Mononuclear cell (primary cell): ENCODE results near the gene AP3S2. TPM values are rescaled to one million over a fixed set of nuclear protein-coding genes. Genes with fewer than 3 reads are reported as not detected.
"Not testable (repeated sequence)": the region's sequence is repeated elsewhere in the genome, so short reads cannot be mapped to it uniquely, and the experiment has no call there.

Experiments used
- H3K27me3 ChIP-seq: 2 replicates; pipeline ENCODE4 v1.6.0; 2011; ENCODE audit warnings: low read length, control low read depth; ENCODE audit not compliant: insufficient read depth
- H3K4me1 ChIP-seq: 2 replicates; pipeline ENCODE4 v1.5.1; 2011; ENCODE audit warnings: mild to moderate bottlenecking, low read length, control low read depth; ENCODE audit not compliant: insufficient read depth
- H3K4me3 ChIP-seq: 2 replicates; pipeline ENCODE4 v1.5.1; 2011; ENCODE audit warnings: mild to moderate bottlenecking, low read length, moderate library complexity
- H3K9me3 ChIP-seq: 2 replicates; pipeline ENCODE4 v1.5.1; 2011; ENCODE audit warnings: low read depth, mild to moderate bottlenecking, control low read depth, low read length
- total RNA-seq: library from RNA; depleted of rRNA; stranded (reverse); fragments of >200 nt; gene quantifications from one replicate; pipeline ENCODE4 v1.2.3, GENCODE V29; 2012

The AP3S2 gene
- total RNA-seq, 1 donor = 38.9 TPM

DNA sequence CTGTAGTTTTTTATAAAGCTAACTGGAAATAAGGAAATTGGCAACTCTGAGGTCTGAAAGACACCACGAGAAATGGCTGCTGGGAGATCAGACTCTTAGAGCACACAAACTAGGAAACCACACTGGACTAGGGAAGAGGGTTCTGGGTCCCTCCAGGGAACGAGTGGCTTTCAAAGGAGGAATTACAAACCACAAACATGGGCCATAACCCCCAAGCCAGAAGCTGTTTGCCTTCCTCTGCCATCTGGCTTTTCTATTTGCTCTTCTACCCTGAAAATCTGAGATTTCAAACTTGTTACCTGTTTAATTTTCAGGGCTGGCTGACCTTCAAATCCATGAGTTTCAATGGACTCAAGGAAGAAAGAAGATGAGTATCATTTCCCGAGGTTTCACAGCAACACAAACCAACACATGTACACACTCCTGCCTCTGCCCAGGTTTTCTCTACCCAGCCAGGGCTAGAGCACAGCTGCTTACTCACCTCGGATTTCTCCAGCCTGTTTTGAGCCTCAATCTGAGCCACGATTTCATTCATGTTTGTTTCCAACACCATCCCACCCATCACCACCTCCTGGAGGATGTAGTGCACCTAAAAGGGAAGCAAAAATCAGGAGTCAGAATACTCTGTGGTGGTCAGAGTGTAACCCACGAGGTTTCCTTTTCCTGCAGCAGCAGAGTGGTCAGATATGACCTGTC, 56.5 kb downstream of the AP3S2 start:
- no peak overlapping the region for H3K4me3 ChIP-seq
- peaks cover 72% of the 10 kb centered on the region for H3K4me1 ChIP-seq

DNA sequence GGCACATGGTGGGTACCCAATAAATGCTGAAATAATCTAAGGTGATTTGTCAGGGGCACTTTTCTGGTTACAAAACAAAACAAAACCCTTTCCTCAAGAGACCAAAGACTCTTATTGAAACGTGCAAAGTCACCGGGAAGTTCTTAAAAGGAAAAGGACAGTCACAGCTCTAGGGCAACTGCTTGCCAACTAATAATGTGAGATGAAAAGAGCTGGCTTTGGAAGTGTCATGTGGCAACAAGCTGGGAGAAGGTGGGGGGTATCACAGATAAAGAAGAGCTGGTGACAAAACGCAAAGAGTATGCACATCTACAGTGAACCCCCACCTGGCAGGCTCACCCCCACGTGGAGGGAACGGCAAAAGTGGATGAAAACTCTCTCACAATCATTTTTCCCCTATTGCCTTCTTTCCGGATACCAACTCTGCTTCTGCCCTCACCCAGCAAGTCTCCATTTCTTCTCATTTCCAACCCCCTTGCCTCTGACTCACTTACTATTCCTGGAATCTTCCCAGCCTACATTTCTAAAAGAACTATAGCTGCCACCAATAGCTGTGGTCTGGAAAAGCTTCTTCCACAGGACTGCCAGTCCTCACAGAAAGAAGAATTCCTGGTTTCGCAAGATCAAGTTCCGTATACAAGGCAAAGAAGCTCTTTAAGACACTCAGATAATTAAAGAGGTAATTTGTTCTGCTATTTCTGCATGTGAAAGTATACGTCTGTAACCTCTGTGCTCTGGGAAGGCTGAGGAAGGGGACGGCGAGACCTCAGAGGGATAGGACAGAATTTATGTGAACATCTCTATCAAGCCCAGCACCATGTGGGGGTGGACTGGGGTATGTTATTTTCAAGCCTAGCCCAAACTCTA, 57.3 kb downstream of the AP3S2 start:
- Histone ChIP-seq H3K4me3 (no peak overlapping the region), H3K9me3 (no peaks in the 10 kb centered on the region), H3K27me3 (no peaks in the 10 kb centered on the region), H3K4me1 (peaks cover 70% of the 10 kb centered on the region)

More for the DNA sequence above, 56.5 kb downstream of the AP3S2 start:
- Histone ChIP-seq H3K9me3 (no peaks in the 10 kb centered on the region), H3K27me3 (no peaks in the 10 kb centered on the region)

GRCh38 chr15:89835176-89835564, 58.6 kb downstream of the AP3S2 start:
- no peaks in the 10 kb centered on the region for H3K9me3 ChIP-seq
- peaks cover 64% of the 10 kb centered on the region for H3K4me1 ChIP-seq
- no peaks in the 10 kb centered on the region for H3K27me3 ChIP-seq
- no peak overlapping the region for H3K4me3 ChIP-seq

- peaks cover 58% of the 10 kb centered on the region for H3K4me1 ChIP-seq
- H3K27me3 ChIP-seq, H3K4me3 ChIP-seq, H3K9me3 ChIP-seq: not testable (repeated sequence)
Observed at GRCh38 chr15:89834465-89835175, 59.2 kb downstream of the AP3S2 start.

- Histone ChIP-seq H3K27me3 (no peaks in the 10 kb centered on the region), H3K9me3 (no peaks in the 10 kb centered on the region), H3K4me1 (peaks cover 58% of the 10 kb centered on the region), H3K4me3 (no peak overlapping the region)
Observed at GRCh38 chr15:89833966-89834365, 59.8 kb downstream of the AP3S2 start.

DNA sequence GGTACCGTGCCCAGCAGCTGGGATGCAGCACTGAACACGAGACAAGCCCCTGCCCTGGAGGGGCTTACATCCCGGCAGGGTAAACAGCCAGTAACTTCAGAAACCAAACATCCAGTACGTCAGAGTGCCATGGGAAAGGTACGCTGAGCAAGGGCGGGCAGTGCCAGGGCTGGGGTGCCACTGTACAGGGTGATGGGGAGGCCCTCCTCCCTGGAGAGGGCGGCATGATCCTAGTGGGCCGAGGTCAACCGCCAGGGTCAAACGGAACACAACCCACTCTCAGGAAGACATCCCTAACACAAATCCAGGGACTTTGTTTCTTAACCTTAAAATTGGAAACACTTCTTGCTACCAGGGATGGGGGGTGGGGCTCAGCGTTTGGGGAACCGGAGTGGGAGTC, 63.2 kb downstream of the AP3S2 start:
- H3K4me3 ChIP-seq = no peak overlapping the region
- peaks cover 56% of the 10 kb centered on the region for H3K4me1 ChIP-seq
- H3K9me3 ChIP-seq = no peaks in the 10 kb centered on the region
- no peaks in the 10 kb centered on the region for H3K27me3 ChIP-seq

DNA sequence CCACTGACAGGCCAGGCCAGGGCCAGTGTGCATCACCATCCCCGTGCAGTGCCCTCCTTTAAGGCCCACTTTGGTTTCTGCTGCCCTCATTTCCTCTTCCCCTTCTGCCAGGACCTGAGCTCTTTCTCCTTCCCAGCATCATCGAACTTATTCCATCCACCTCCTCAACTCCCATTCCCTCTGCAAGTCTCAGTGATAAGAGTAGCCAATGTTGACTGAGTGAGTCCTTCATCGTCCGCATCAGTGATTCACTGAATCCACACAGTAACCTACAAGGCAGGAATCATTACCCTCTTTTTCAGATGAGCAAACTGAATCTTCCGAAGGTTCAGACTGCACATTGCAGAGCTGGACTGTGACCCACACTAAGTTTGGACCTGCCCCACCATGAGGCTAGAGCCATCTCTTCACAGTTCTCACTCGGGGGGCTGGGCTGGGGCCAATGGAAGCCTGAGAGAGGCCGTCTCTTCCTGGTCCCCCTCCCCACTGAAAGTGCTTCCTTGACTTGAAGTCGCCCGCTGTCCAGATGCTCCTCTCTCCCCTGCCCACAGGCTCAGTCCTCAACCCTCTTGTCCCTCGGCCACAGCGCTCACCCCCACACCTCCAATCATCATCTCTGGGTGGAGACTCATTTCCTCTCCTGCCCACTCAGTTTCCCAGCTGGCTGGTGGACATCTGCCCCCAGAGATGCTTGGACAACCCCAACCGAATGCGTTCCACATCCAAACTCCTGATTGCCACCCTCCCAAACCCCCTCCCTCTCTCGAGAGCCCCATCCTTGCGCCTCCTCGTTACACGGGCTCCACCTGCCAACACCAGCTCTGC, 64.0 kb downstream of the AP3S2 start:
- H3K4me1 ChIP-seq = peaks cover 56% of the 10 kb centered on the region

DNA sequence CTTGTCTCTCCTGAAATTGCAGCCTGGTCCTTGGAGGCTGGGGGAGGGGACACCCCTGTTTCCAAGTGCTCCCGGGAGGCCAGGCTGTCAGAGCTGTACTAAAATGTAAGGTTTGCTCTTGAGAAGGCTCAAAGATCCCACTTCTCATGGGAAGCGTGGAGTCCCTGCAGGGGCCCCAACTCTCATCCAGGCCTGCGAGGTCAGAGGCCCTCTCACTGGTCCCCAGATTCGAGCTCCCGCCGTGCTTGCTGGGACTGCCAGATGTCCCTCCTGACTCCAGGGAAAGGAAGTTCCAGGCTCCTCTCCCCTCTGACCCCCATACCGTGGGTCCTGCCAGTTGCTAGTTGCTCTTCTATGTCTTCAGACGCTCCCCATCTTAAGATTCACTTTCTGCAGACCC, 64.6 kb downstream of the AP3S2 start:
- Histone ChIP-seq H3K4me3 (no peak overlapping the region), H3K9me3 (no peaks in the 10 kb centered on the region), H3K4me1 (peaks cover 56% of the 10 kb centered on the region), H3K27me3 (no peaks in the 10 kb centered on the region)

More for the DNA sequence above, 64.0 kb downstream of the AP3S2 start:
- Histone ChIP-seq H3K27me3 (no peaks in the 10 kb centered on the region), H3K4me3 (no peak overlapping the region), H3K9me3 (no peaks in the 10 kb centered on the region)

DNA sequence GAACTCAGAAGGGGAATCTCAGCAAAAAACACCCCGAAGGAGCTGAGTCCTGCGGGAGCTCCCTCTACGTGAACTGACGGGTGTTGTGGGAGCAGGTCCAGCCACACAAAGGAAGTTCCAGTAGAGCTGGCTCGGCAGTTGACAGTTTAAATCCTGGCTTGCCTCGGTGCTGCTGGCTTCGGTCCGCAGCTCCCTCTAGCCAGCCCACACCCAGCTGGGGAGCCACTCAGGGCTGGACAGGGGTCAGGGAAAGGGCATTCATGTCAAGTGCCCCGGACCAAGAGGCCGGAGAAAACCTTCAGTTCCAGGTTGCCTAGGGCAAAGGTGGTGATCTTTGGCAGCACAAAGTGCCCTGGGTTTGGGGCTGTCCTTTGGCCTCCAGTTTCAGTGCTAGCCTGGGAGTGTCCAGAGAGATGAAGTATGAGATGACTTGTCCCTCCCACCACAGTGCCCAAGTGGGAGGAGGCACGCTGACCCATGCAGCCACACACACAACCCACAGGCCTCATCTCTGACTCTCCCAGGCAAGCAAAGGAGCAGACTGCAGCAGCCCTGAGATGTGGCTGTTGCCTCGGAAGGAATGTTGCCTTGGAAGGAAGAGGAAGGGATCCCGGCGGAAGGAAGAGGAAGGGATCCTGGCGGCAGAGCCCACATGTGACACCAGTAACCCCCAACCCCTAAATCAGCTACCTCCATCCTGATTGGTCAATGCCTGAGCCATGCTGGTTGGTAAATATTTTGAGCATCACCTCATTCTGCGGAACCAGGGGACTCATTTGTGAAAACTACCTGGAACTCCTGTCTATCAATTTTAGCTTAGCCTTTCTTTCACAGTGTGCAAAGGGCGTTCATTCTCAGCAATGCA, 65.3 kb downstream of the AP3S2 start:
- H3K4me3 ChIP-seq = no peak overlapping the region
- H3K9me3 ChIP-seq = no peaks in the 10 kb centered on the region
- H3K4me1 ChIP-seq = peaks cover 59% of the 10 kb centered on the region
- no peaks in the 10 kb centered on the region for H3K27me3 ChIP-seq

DNA sequence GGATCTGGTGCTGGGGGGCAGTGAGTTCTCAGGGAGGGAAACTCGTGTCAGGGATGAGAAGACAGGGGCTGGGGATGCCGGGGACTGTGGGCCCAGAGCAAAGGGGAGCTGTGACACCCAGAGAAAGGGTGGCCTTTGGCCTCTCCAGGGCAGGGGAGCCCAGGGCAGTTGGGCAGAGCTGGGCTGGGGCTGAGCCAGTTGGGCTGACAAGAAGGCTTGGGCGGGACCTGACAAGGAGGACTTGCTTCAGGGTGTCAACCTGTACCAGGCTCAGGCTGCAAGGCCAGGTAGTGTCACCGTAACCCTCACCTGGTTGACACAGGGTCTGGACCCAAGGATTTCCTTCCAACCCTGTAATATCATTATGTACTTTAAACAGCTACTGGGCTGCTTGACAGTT, 66.0 kb downstream of the AP3S2 start:
- Histone ChIP-seq H3K9me3 (no peaks in the 10 kb centered on the region), H3K4me1 (peaks cover 66% of the 10 kb centered on the region), H3K27me3 (no peaks in the 10 kb centered on the region), H3K4me3 (no peak overlapping the region)

DNA sequence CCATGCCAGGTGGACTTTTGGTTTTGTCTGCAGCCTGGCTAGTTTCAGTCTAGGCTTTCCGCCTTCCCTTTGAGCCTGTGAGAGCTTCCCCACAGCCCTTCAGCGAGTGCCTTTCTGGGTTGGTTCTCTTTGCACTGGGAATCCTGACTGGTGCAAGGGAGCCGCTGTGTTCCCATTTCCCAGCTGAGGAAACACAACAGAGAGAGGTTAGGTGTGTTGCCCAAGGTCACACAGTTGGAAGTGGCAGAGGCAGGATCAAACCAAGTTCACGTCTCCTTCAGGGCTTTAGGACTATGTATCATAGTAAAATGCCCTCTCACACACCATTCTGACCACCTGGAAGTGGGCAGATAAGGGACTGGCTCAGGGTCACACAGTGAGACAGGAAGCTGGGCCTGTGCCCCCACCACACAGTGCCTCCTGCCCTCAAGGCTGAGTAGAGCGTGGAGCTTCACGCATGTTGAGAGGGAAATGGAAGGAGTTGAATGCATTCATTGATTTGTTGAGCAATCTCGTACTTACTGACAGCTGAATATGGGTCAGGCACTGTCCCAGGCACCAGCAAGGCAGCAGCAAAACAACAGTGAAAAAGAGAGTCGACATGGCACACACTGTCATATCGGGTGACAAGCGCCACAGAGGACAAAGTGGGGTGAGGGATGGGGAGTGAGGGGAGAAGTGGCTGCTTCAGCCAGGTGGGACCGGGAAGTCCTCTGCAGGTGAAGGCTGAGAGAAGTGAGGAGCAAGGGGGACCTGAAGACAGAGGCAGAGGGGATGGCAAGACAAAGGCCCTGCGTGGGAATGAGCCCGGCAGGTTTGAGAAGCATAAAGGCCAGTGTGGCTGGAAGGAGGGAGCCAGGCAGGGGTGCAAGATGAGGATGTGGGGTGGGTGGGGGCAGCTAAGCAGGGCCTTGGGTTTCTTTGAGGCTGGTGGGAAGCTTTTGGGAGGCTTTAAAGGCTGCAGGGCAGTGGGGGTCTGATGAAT, 66.8 kb downstream of the AP3S2 start:
- H3K9me3 ChIP-seq = no peaks in the 10 kb centered on the region

DNA sequence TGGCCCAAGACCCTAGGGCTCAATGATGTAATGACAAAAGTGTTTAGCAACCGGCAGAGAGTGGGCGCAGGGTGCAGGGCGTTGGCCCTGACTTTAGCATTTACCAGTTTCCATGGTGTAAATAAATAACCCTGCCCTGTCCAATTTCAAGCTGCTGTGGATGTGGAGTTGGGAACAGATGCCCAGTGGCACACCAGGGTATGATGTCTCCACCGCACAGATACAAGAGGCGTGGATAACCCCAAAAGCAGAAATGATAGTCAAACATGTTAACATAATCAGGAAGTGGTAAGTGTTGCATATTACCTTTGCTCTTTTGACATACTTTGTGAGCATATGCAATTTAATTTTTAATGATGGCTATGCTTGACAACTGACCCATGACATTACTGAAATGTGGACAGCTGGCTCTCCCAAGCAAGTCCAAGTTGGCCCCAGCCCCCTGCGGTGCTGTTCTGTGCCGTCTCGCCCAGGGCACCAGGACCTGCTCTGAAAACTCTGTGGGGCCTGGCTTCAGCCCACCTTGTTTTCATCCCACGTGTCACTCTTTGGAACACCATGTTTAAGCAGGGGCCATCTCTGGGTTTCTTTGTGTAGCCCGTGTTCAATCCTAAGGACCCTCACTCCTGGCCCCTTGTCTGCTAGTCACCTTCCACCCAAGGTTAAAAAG, 68.4 kb downstream of the AP3S2 start:
- Histone ChIP-seq H3K4me3 (no peak overlapping the region), H3K9me3 (no peaks in the 10 kb centered on the region), H3K27me3 (no peaks in the 10 kb centered on the region), H3K4me1 (peaks cover 90% of the 10 kb centered on the region)

More for the DNA sequence above, 66.8 kb downstream of the AP3S2 start:
- Histone ChIP-seq H3K4me1 (peaks cover 74% of the 10 kb centered on the region), H3K4me3 (no peak overlapping the region), H3K27me3 (no peaks in the 10 kb centered on the region)

DNA sequence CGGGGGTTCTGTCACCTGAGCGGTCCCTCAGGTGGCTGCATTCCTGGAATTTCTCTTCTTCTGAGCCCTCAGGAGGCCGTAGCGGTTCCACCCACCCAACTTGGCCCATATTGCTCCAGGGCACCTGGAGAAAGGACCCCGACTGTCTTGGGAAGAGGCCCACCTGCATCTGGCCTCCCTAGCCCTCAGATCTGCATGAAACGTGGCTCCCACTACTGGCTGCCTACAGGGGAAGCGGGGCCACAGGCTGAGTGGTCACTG, 69.3 kb downstream of the AP3S2 start:
- no peak overlapping the region for H3K4me3 ChIP-seq
- H3K27me3 ChIP-seq = no peaks in the 10 kb centered on the region
- no peaks in the 10 kb centered on the region for H3K9me3 ChIP-seq
- H3K4me1 ChIP-seq = peaks cover 93% of the 10 kb centered on the region
